Effector memory CD4-positive, alpha-beta T cell (primary cell): Measurements from ENCODE around the gene OLFML2B.

Experiments
- DNase-seq, 3 donors: peaks; one replicate each; pipeline ENCODE4 v3.0.0-alpha.2; 2020
- H3K27ac ChIP-seq: 2 replicates; pipeline ENCODE4 v1.7.0; 2013; ENCODE audit warnings: mild to moderate bottlenecking, low read length, moderate library complexity; ENCODE audit not compliant: insufficient read depth, poor library complexity, severe bottlenecking
- H3K27me3 ChIP-seq: replicated peaks from 2 replicates; pipeline ENCODE4 v1.7.0; 2013; ENCODE audit warnings: mild to moderate bottlenecking, low read length; ENCODE audit not compliant: insufficient read depth, control insufficient read depth, poor library complexity, severe bottlenecking
- H3K36me3 ChIP-seq: 2 replicates; pipeline ENCODE4 v1.7.0; 2013; ENCODE audit warnings: mild to moderate bottlenecking, low read length, moderate library complexity; ENCODE audit not compliant: control insufficient read depth, insufficient read depth
- H3K4me1 ChIP-seq: 2 replicates; pipeline ENCODE4 v1.7.0; 2013; ENCODE audit warnings: low read length, mild to moderate bottlenecking; ENCODE audit not compliant: control insufficient read depth, insufficient read depth, poor library complexity, severe bottlenecking
- H3K4me3 ChIP-seq: 2 replicates; pipeline ENCODE4 v1.7.0; 2013; ENCODE audit warnings: low read length, low read depth, mild to moderate bottlenecking; ENCODE audit not compliant: insufficient read depth, poor library complexity, severe bottlenecking
- H3K9me3 ChIP-seq: 2 replicates; pipeline ENCODE4 v1.7.0; 2013; ENCODE audit warnings: mild to moderate bottlenecking, low read length, moderate library complexity; ENCODE audit not compliant: control insufficient read depth

The OLFML2B gene

GRCh38 chr1:161944381-161944780, 79.3 kb downstream of the OLFML2B start:
- peaks cover 11% of the 10 kb centered on the region for H3K36me3 ChIP-seq
- H3K27me3 ChIP-seq = no peaks in the 10 kb centered on the region
- H3K4me1 ChIP-seq = no peaks in the 10 kb centered on the region
- no peak overlapping the region for H3K4me3 ChIP-seq
- no peak overlapping the region for H3K27ac ChIP-seq
- DNase-seq = no peak
- H3K9me3 ChIP-seq = no peaks in the 10 kb centered on the region

GRCh38 chr1:161943737-161944136, 79.9 kb downstream of the OLFML2B start:
- no peaks in the 10 kb centered on the region for H3K27me3 ChIP-seq
- H3K4me3 ChIP-seq = no peak overlapping the region
- DNase-seq = no peak
- no peak overlapping the region for H3K27ac ChIP-seq
- H3K4me1 ChIP-seq = no peaks in the 10 kb centered on the region
- no peaks in the 10 kb centered on the region for H3K9me3 ChIP-seq
- peaks cover 11% of the 10 kb centered on the region for H3K36me3 ChIP-seq

GRCh38 chr1:161941726-161942436, 81.8 kb downstream of the OLFML2B start:
- no peak for DNase-seq
- H3K36me3 ChIP-seq = peaks cover 11% of the 10 kb centered on the region

GRCh38 chr1:161940866-161941591, 82.6 kb downstream of the OLFML2B start:
- Histone ChIP-seq H3K4me3 (no peak overlapping the region), H3K9me3 (no peaks in the 10 kb centered on the region), H3K27ac (no peak overlapping the region), H3K36me3 (peaks cover 9% of the 10 kb centered on the region), H3K27me3 (no peaks in the 10 kb centered on the region), H3K4me1 (no peaks in the 10 kb centered on the region)
- no peak for DNase-seq

More at GRCh38 chr1:161941726-161942436, 81.8 kb downstream of the OLFML2B start:
- H3K4me3 ChIP-seq = no peak overlapping the region
- no peaks in the 10 kb centered on the region for H3K27me3 ChIP-seq
- H3K27ac ChIP-seq = no peak overlapping the region
- H3K9me3 ChIP-seq = no peaks in the 10 kb centered on the region
- H3K4me1 ChIP-seq = no peaks in the 10 kb centered on the region

GRCh38 chr1:161936786-161937185, 86.9 kb downstream of the OLFML2B start:
- H3K27ac ChIP-seq = no peak overlapping the region
- H3K4me3 ChIP-seq = no peak overlapping the region
- peaks cover 26% of the 10 kb centered on the region for H3K4me1 ChIP-seq
- H3K9me3 ChIP-seq = no peaks in the 10 kb centered on the region
- H3K36me3 ChIP-seq = no peaks in the 10 kb centered on the region
- no peaks in the 10 kb centered on the region for H3K27me3 ChIP-seq
- DNase-seq = no peak

GRCh38 chr1:161935264-161935663, 88.4 kb downstream of the OLFML2B start:
- no peak overlapping the region for H3K4me3 ChIP-seq
- no peaks in the 10 kb centered on the region for H3K9me3 ChIP-seq
- H3K36me3 ChIP-seq = no peaks in the 10 kb centered on the region
- H3K27me3 ChIP-seq = no peaks in the 10 kb centered on the region
- no peak overlapping the region for H3K27ac ChIP-seq
- peaks cover 26% of the 10 kb centered on the region for H3K4me1 ChIP-seq
- DNase-seq = no peak

GRCh38 chr1:161933592-161934588, 89.8 kb downstream of the OLFML2B start:
- Histone ChIP-seq H3K4me1 (peaks cover 26% of the 10 kb centered on the region), H3K9me3 (no peaks in the 10 kb centered on the region), H3K27me3 (no peaks in the 10 kb centered on the region), H3K36me3 (no peaks in the 10 kb centered on the region), H3K4me3 (no peak overlapping the region), H3K27ac (no peak overlapping the region)
- DNase-seq = no peak
